Activated naive CD4-positive, alpha-beta T cell treated with anti-CD3 and anti-CD28 coated beads, Interleukin-2, amount 10 ng/mL, durations not matched to agents 7 days and 5 days (primary cell): ENCODE results near the gene DTL.
A peak's percentile ranks its signal among the peaks of the same experiment; 100 is the strongest.
"Not testable (repeated sequence)": the region's sequence is repeated elsewhere in the genome, so short reads cannot be mapped to it uniquely, and the experiment has no call there.

ENCODE experiments used
- CTCF ChIA-PET: fragments of 350-600 bp; sonication (Branson Sonifier 250); formaldehyde crosslinking; loops from one replicate; lab custom pipeline; 2021; ENCODE audit warnings: antibody characterized with exemption; lab: Charles Lee
- DNase-seq: peaks from one replicate; pipeline ENCODE4 v3.0.0-alpha.2; 2020
- H3K27ac Mint-ChIP-seq: one replicate; pipeline ENCODE4 v1.8.0; 2021; ENCODE audit warnings: mild to moderate bottlenecking, moderate library complexity, mixed read lengths
- H3K27me3 Mint-ChIP-seq: one replicate; pipeline ENCODE4 v1.8.0; 2021; ENCODE audit warnings: mild to moderate bottlenecking, mixed read lengths
- H3K36me3 Mint-ChIP-seq: one replicate; pipeline ENCODE4 v1.8.0; 2021; ENCODE audit warnings: mixed read lengths
- H3K4me1 Mint-ChIP-seq: one replicate; pipeline ENCODE4 v1.8.0; 2021; ENCODE audit warnings: mixed read lengths
- H3K4me3 Mint-ChIP-seq: one replicate; pipeline ENCODE4 v1.8.0; 2021; ENCODE audit warnings: mild to moderate bottlenecking, moderate library complexity, mixed read lengths
- H3K9me3 Mint-ChIP-seq: one replicate; pipeline ENCODE4 v1.8.0; 2021; ENCODE audit warnings: mixed read lengths

The DTL gene

DNA sequence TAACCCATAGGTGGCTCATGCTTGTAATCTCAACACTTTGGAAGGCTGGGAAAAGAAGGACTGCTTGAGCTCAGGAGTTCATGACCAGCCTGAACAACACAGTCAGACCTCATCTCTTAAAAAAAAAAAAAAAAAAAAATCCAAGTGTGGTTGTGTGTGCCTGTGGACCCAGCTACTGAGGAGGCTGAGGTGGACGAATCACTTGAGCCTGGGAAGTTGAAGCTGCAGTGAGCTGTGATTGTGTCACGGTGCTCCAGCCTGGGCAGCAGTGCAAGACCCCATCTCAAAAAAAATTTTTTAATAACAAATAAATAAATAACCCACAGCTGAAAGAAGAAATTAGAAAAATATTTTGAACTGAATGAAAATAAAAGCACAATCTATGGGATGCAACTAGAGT is 14.0 kb upstream of the DTL start:
- no peak overlapping the region for H3K4me3 Mint-ChIP-seq
- CTCF ChIA-PET: interaction anchor here (0.6 to 2.9 kb wide), 5 partner anchors 13 to 355 kb away, joined by 3 to 13 read pairs (median 3); partner anchors contain the start of genes DTL and INTS7
- no peaks in the 10 kb centered on the region for H3K27me3 Mint-ChIP-seq
- peaks cover 32% of the 10 kb centered on the region for H3K36me3 Mint-ChIP-seq
- no peak for DNase-seq
- no peak overlapping the region for H3K27ac Mint-ChIP-seq
- H3K9me3 Mint-ChIP-seq: peaks cover 9% of the 10 kb centered on the region
- no peaks in the 10 kb centered on the region for H3K4me1 Mint-ChIP-seq

DNA sequence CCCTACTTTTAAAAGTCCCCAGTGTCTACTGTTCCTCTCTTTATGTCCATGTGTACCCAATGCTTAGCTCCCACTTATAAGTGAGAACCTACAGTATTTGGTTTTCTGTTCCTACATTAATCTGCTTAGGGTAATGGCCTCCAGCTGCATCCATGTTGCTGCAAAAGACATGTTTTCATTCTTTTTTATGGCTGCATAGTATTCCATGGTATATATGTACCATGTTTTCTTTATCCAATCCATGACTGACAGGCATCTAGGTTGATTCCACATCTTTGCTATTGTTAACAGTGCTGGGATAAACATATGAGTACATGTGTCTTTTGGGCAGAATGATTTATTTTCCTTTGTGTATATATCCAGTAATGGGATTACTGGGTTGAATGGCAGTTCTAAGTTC is 12.6 kb upstream of the DTL start:
- H3K4me3 Mint-ChIP-seq, DNase-seq, H3K27ac Mint-ChIP-seq, H3K27me3 Mint-ChIP-seq, CTCF ChIA-PET, H3K9me3 Mint-ChIP-seq, H3K4me1 Mint-ChIP-seq: not testable (repeated sequence)
- H3K36me3 Mint-ChIP-seq: peaks cover 36% of the 10 kb centered on the region

DNA sequence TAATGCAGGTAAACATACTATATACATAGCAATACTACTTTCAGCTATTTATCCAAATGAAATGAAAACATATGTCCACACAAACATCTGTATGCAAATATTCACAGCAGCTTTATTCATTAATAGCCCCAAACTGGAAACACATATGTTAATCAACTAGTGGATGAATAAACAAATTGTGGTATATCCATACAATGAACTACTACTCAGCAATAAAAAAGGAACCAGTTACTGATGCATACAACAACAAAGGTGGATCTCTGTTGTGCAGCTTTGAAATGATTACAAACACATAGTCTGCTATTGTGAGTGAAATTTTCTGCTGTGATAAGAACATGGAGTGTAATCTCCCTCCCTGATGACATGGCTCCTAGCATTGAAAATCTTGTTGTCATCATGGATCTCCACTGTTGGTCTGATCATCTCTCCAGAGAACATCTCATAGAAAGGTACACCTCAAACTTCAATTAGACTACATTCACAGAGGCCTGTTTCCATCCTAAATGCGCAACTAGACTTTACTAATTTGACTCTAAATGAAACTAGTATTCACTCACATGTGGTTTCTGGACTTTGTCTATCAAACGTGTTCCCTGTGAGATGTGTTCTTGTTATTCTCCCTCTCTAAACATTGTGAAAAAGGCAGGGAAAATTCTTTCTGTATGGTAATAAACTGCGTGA is 10.9 kb upstream of the DTL start:
- CTCF ChIA-PET: no interaction called here
- Mint-ChIP-seq H3K4me3 (no peak overlapping the region), H3K27me3 (no peaks in the 10 kb centered on the region), H3K36me3 (peaks cover 38% of the 10 kb centered on the region), H3K9me3 (peaks cover 9% of the 10 kb centered on the region), H3K4me1 (peaks cover 7% of the 10 kb centered on the region), H3K27ac (no peak overlapping the region)
- no peak for DNase-seq

- H3K36me3 Mint-ChIP-seq: peaks cover 45% of the 10 kb centered on the region
- DNase-seq, H3K4me3 Mint-ChIP-seq, H3K9me3 Mint-ChIP-seq, H3K27ac Mint-ChIP-seq, H3K27me3 Mint-ChIP-seq: not testable (repeated sequence)
- CTCF ChIA-PET: interaction anchor here (1.7 to 2.2 kb wide), 3 partner anchors 7 to 340 kb away, joined by 4 to 9 read pairs (median 5); partner anchors contain the start of genes DTL and INTS7
- H3K4me1 Mint-ChIP-seq: peaks cover 29% of the 10 kb centered on the region
Measured at GRCh38 chr1:212027727-212028126, 7.8 kb upstream of the DTL start.

DNA sequence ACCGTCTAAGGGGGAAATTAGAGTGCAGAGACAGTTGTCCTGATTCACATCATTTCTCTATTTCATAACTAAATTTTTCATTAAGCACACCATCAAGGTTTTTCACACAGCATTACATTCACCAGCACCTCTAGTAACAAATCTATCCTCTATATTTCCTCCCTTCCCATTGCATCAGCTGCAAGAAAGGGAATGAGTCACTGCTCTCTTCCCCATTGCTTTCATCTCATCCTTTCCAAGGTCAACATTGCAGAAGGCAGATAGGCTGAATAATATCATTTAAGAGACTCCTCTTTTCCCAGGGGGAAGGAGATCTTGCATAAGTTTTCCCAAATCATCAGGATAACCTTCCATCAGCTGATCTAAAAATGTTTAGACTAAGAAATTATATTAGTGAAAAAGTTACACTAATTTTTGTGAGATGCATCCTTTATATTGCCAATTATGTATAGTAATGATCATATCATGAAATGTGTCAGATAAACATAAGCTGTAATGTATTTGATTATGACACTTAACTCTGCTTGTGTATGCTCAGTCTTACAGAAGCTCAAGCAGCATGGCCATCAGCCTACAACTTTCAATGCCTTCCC is 4.5 kb upstream of the DTL start:
- H3K27me3 Mint-ChIP-seq: no peaks in the 10 kb centered on the region
- peaks cover 44% of the 10 kb centered on the region for H3K4me1 Mint-ChIP-seq
- H3K9me3 Mint-ChIP-seq: no peaks in the 10 kb centered on the region
- H3K27ac Mint-ChIP-seq: peak overlapping the region; percentile 40
- CTCF ChIA-PET: interaction anchor here (0.9 to 2.5 kb wide), 2 partner anchors 346 to 427 kb away, joined by 3 to 8 read pairs; no protein-coding TSS in a partner anchor
- peaks cover 31% of the 10 kb centered on the region for H3K36me3 Mint-ChIP-seq
- H3K4me3 Mint-ChIP-seq: no peak overlapping the region
- DNase-seq: no peak

DNA sequence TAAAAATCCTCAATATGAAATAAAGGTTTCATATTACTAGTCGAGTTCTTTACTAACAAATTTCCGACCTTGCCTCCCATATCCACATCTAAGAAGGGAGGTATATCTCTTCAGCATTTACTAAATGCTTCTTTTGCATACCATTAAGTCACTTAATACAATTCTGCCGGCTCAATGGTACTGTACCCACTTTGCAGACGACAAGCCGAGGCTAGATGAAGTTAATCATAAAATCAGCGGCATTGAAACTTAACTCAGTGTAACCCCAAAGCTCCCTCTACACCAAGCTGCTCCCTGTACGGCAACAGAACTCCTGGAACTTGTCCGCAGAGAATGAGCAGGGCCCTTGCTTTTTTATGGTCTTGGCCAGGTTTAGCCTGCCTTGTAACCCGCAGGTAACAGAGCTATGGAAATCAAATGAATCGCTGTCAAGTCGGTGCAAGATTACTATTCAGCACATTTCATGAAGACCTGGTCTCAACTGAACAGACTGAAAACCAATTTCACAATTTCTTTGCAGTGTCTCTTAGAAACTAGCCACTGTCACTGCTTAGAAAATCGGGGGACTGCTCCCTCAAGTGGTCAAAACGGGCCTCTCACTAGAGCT is 929 bp upstream of the DTL start:
- Mint-ChIP-seq H3K4me1 (peaks cover 68% of the 10 kb centered on the region), H3K27me3 (no peaks in the 10 kb centered on the region), H3K36me3 (peaks cover 29% of the 10 kb centered on the region), H3K9me3 (no peaks in the 10 kb centered on the region), H3K4me3 (peak overlapping the region; percentile 93), H3K27ac (peak overlapping the region; percentile 96)
- CTCF ChIA-PET: interaction anchor here (0.6 to 4.7 kb wide), 22 partner anchors 8 to 421 kb away, joined by 3 to 46 read pairs (median 6); partner anchors contain the start of gene NEK2
- no peak for DNase-seq

- CTCF ChIA-PET: interaction anchor here (0.8 to 4.7 kb wide), 32 partner anchors 10 to 775 kb away, joined by 3 to 46 read pairs (median 4); no protein-coding TSS in a partner anchor
- DNase-seq: no peak
- Mint-ChIP-seq H3K36me3 (peaks cover 35% of the 10 kb centered on the region), H3K4me1 (peaks cover 74% of the 10 kb centered on the region), H3K4me3 (peak overlapping the region; percentile 93), H3K27ac (peak overlapping the region; percentile 96), H3K27me3 (no peaks in the 10 kb centered on the region), H3K9me3 (no peaks in the 10 kb centered on the region)
Measured at GRCh38 chr1:212035835-212036605, 472 bp downstream of the DTL start.

DNA sequence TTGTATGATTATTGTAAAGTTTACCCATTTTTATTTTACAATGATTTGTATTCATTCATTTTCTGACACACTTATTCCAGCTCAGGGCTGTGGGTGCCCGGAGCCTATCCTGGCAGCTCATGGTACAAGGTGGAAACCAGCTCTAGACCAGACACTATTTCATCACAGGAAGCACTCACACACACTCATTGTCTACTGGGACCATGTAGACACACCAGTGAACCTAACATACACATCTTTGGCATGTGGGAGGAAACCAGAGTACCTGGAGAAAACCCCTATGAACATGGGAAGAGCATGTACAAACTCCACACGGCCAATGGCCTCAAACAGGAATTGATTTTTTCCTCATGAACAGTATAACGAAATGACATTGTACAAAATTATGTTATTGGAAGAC is 2.4 kb downstream of the DTL start:
- no peak for DNase-seq
- Mint-ChIP-seq H3K27me3 (no peaks in the 10 kb centered on the region), H3K4me3 (peak overlapping the region; percentile 93), H3K4me1 (peaks cover 69% of the 10 kb centered on the region), H3K27ac (peak overlapping the region; percentile 47), H3K36me3 (peaks cover 26% of the 10 kb centered on the region), H3K9me3 (no peaks in the 10 kb centered on the region)
- CTCF ChIA-PET: interaction anchor here (0.8 to 4.7 kb wide), 4 partner anchors 12 to 357 kb away, joined by 3 to 46 read pairs (median 6); no protein-coding TSS in a partner anchor

DNA sequence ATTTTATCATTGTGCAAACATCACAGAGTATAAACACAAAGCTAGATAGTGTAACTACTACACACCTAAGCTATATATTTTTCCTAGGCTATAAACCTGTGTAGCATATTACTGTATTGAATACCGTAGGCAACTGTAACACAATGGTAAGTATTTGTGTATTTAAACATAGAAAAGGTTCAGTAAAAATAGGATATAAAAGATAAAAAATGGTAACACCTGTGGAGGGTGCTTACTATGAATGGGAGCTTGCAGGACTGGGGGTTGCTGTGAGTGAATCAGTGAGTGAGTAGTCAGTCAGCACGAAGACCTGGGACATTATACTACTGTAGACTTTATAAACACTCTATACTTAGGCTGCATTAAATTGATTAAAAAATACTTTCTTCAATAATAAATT is 4.1 kb downstream of the DTL start:
- CTCF ChIA-PET: interaction anchor here (1.0 to 1.2 kb wide), 4 partner anchors 9 to 418 kb away, joined by 3 to 4 read pairs (median 4); no protein-coding TSS in a partner anchor
- no peak overlapping the region for H3K27ac Mint-ChIP-seq
- peaks cover 58% of the 10 kb centered on the region for H3K4me1 Mint-ChIP-seq
- H3K9me3 Mint-ChIP-seq: no peaks in the 10 kb centered on the region
- H3K27me3 Mint-ChIP-seq: no peaks in the 10 kb centered on the region
- no peak for DNase-seq
- H3K4me3 Mint-ChIP-seq: no peak overlapping the region
- peaks cover 26% of the 10 kb centered on the region for H3K36me3 Mint-ChIP-seq

- peaks cover 59% of the 10 kb centered on the region for H3K4me1 Mint-ChIP-seq
- DNase-seq: no peak
- no peaks in the 10 kb centered on the region for H3K9me3 Mint-ChIP-seq
- H3K27ac Mint-ChIP-seq: peak overlapping the region; percentile 1
- CTCF ChIA-PET: interaction anchor here (1.0 to 1.2 kb wide), 4 partner anchors 21 to 416 kb away, joined by 3 to 4 read pairs (median 4); no protein-coding TSS in a partner anchor
- H3K4me3 Mint-ChIP-seq: peak overlapping the region; percentile 14
- H3K36me3 Mint-ChIP-seq: peaks cover 36% of the 10 kb centered on the region
- no peaks in the 10 kb centered on the region for H3K27me3 Mint-ChIP-seq
Measured at GRCh38 chr1:212040629-212041412, 5.3 kb downstream of the DTL start.

DNA sequence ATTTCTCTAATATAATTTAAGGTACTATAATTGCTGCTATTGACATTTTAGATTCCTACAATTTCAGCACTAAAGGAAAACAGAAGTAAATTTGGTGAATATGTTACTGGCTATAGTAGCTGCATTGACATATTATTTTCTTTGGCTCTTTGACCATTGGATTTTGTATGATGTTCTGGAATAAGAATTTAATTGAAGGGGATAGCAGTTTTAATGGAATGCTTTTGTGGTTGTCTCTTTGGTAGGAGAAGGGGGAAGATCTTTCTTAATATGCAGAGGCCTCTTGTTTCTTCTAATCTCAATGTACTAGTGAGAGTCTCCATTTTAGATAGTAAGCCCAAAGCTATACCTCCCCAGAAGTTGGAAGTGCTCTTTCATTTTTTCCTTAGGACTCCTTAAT is 6.9 kb downstream of the DTL start:
- no peaks in the 10 kb centered on the region for H3K27me3 Mint-ChIP-seq
- peaks cover 49% of the 10 kb centered on the region for H3K4me1 Mint-ChIP-seq
- no peaks in the 10 kb centered on the region for H3K9me3 Mint-ChIP-seq
- peaks cover 52% of the 10 kb centered on the region for H3K36me3 Mint-ChIP-seq
- DNase-seq: no peak
- CTCF ChIA-PET: interaction anchor here (0.8 kb wide), 1 partner anchor 12 kb away, joined by 3 read pairs; no protein-coding TSS in a partner anchor
- peak overlapping the region; percentile 1 for H3K27ac Mint-ChIP-seq
- no peak overlapping the region for H3K4me3 Mint-ChIP-seq

DNA sequence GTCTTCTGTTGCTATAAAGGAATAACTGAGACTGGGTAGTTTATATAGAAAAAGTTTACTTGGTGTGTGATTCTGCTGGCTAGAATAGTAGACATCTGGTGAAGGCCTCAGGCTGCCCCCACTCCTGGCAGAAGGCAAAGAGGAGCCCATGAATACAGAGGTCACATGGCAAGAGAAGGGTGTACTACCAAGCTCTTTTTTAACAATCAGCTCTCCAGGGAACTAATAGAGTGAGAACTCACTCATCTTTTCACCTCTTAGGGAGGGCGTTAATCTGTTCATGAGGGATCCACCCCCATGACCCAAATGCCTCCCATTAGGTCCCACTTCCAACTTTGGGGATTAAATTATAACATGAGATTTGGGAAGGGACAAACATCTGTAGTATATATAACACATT is 9.3 kb downstream of the DTL start:
- Mint-ChIP-seq H3K4me3 (no peak overlapping the region), H3K9me3 (no peaks in the 10 kb centered on the region), H3K36me3 (peaks cover 55% of the 10 kb centered on the region), H3K27ac (peak overlapping the region; percentile 5), H3K27me3 (no peaks in the 10 kb centered on the region), H3K4me1 (peaks cover 28% of the 10 kb centered on the region)
- no peak for DNase-seq
- CTCF ChIA-PET: no interaction called here

DNA sequence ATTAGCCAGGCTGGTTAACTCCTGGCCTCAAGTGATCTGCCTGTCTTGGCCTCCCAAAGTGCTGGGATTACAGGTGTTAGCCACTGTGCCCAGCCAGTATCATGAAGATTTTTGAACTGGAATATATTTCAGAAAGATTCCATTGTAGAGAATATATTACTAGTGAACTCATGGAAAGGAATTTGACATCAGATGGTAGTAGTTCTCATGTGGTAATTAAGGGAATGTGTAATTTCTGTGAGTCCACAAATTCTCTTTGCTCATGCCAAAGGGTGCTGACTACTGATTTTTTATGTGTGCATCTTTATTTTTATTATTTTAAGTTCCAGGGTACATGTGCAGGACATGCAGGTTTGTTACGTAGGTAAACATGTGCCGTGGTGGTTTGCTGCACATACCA is 10.4 kb downstream of the DTL start:
- no peak for DNase-seq
- H3K4me3 Mint-ChIP-seq: no peak overlapping the region
- no peak overlapping the region for H3K27ac Mint-ChIP-seq
- H3K4me1 Mint-ChIP-seq: peaks cover 19% of the 10 kb centered on the region
- H3K27me3 Mint-ChIP-seq: no peaks in the 10 kb centered on the region
- no peaks in the 10 kb centered on the region for H3K9me3 Mint-ChIP-seq
- peaks cover 60% of the 10 kb centered on the region for H3K36me3 Mint-ChIP-seq
- CTCF ChIA-PET: no interaction called here
